H1 (cell line): ENCODE results near the gene PTX4. TPM values are rescaled to one million over a fixed set of nuclear protein-coding genes. Genes with fewer than 3 reads are reported as not detected.

Experiments
- CTCF ChIA-PET: fragments of 300-600 bp; sonication (Branson Sonifier 250); formaldehyde crosslinking; loops from one replicate; lab custom pipeline; 2021; ENCODE audit not compliant: partially characterized antibody; lab: Charles Lee
- POLR2A ChIA-PET: fragments of 300-600 bp; sonication (Branson Sonifier 250); formaldehyde crosslinking; loops from one replicate; lab custom pipeline; 2021; ENCODE audit warnings: inconsistent platforms; ENCODE audit not compliant: partially characterized antibody; lab: Charles Lee
- DNase-seq, 2 experiments: peaks; one replicate each; pipeline versions ENCODE4 v3.0.0 to v3.0.0-alpha.2; 2010 to 2022; ENCODE audit warnings: low spot score in 2 of 2, low read depth in 1 of 2, mixed read lengths in 1 of 2
- FAIRE-seq: peaks from 2 replicates; lab custom pipeline; 2011; peaks lifted over from hg19 to GRCh38; lab: Jason Lieb, UNC
- H2AFZ ChIP-seq: 2 replicates; pipeline ENCODE4 v1.8.1; 2012; ENCODE audit warnings: low read length, inconsistent platforms
- H2AK5ac ChIP-seq: 2 replicates; pipeline ENCODE4 v1.6.1; 2013; ENCODE audit warnings: low read depth, low read length
- H2BK120ac ChIP-seq: replicated peaks from 2 replicates; pipeline ENCODE3; 2013; ENCODE audit warnings: low read depth, low read length, inconsistent platforms
- H2BK12ac ChIP-seq: 2 replicates; pipeline ENCODE4 v1.6.1; 2013; ENCODE audit warnings: low read depth, low read length
- H2BK15ac ChIP-seq: 2 replicates; pipeline ENCODE4 v1.6.1; 2013; ENCODE audit warnings: low read length
- H2BK20ac ChIP-seq: 2 replicates; pipeline ENCODE4 v1.6.1; 2013; ENCODE audit warnings: low read length
- H2BK5ac ChIP-seq: 2 replicates; pipeline ENCODE4 v1.6.1; 2013; ENCODE audit warnings: low read depth, low read length
- H3K14ac ChIP-seq: 2 replicates; pipeline ENCODE4 v1.6.1; 2013; ENCODE audit warnings: inconsistent platforms; ENCODE audit not compliant: insufficient read length
- H3K18ac ChIP-seq: 2 replicates; pipeline ENCODE4 v1.6.1; 2013; ENCODE audit warnings: low read length; ENCODE audit errors: extremely low read depth
- H3K23ac ChIP-seq: 2 replicates; pipeline ENCODE4 v1.6.1; 2013; ENCODE audit warnings: inconsistent platforms; ENCODE audit not compliant: insufficient read length
- H3K23me2 ChIP-seq: 2 replicates; pipeline ENCODE4 v1.6.1; 2013; ENCODE audit warnings: low read depth, low read length
- H3K27ac ChIP-seq: 2 replicates; pipeline ENCODE4 v1.6.1; 2011; ENCODE audit warnings: low read depth, low read length, inconsistent platforms
- H3K27me3 ChIP-seq, 4 experiments: replicated peaks in 1 of 4; 1 replicate in 1 of 4; 2 replicates in 3 of 4; pipeline versions ENCODE4 v1.6.1 to v1.8.1; 2011 to 2013; ENCODE audit warnings: low read length in 3 of 4, mild to moderate bottlenecking in 3 of 4, inconsistent platforms in 2 of 4, mixed read lengths in 2 of 4, moderate library complexity in 1 of 4; ENCODE audit not compliant: control insufficient read depth in 3 of 4, insufficient read depth in 3 of 4; ENCODE audit errors: extremely low read depth in 1 of 4
- H3K36me3 ChIP-seq, 4 experiments: 2 replicates each; pipeline versions ENCODE4 v1.6.1 to v1.8.1; 2011 to 2013; ENCODE audit warnings: mild to moderate bottlenecking in 4 of 4, low read length in 3 of 4, moderate library complexity in 2 of 4, control low read depth in 1 of 4, inconsistent platforms in 1 of 4; ENCODE audit not compliant: insufficient read depth in 4 of 4, control insufficient read depth in 2 of 4
- H3K4ac ChIP-seq: replicated peaks from 2 replicates; pipeline ENCODE3; 2013; ENCODE audit warnings: low read length, low read depth, mixed read lengths, inconsistent platforms; ENCODE audit not compliant: insufficient read length
- H3K4me1 ChIP-seq, 4 experiments: replicated peaks in 1 of 4; 1 replicate in 1 of 4; 2 replicates in 3 of 4; pipeline versions ENCODE4 v1.6.1 to v1.8.1; 2011 to 2013; ENCODE audit warnings: low read length in 3 of 4, inconsistent platforms in 2 of 4, mixed read lengths in 1 of 4; ENCODE audit not compliant: insufficient read depth in 4 of 4, control insufficient read depth in 3 of 4
- H3K4me2 ChIP-seq, 2 experiments: 2 replicates each; pipeline versions ENCODE4 v1.6.1 to v1.8.1; 2011 to 2013; ENCODE audit warnings: low read depth in 2 of 2, low read length in 2 of 2, control low read depth in 1 of 2, inconsistent platforms in 1 of 2, mild to moderate bottlenecking in 1 of 2; ENCODE audit not compliant: insufficient read depth in 1 of 2
- H3K4me3 ChIP-seq, 4 experiments: fragments of 200-600, 300-600 bp in 1 of 4; sonication (generic), shearing (Covaris generic), sonication (Bioruptor Twin) in 1 of 4; 2 replicates each; pipeline versions ENCODE4 v1.5.1 to v1.8.1; 2011 to 2016; ENCODE audit warnings: low read length in 4 of 4, low read depth in 3 of 4, control low read depth in 2 of 4, inconsistent platforms in 2 of 4, mild to moderate bottlenecking in 2 of 4, mixed read lengths in 1 of 4, moderate library complexity in 1 of 4; ENCODE audit not compliant: insufficient read depth in 2 of 4; ENCODE audit errors: extremely low read depth in 1 of 4
- H3K56ac ChIP-seq: replicated peaks from 2 replicates; pipeline ENCODE3; 2013; ENCODE audit warnings: low read depth, mild to moderate bottlenecking, mixed read lengths, low read length, inconsistent platforms; ENCODE audit not compliant: insufficient read length
- H3K79me1 ChIP-seq: 2 replicates; pipeline ENCODE4 v1.6.1; 2013; ENCODE audit warnings: low read depth, low read length, control low read depth
- H3K79me2 ChIP-seq, 2 experiments: 2 replicates each; pipeline versions ENCODE4 v1.6.1 to v1.8.1; 2012 to 2013; ENCODE audit warnings: low read length in 2 of 2, mild to moderate bottlenecking in 2 of 2, inconsistent platforms in 1 of 2; ENCODE audit not compliant: insufficient read depth in 2 of 2, control insufficient read depth in 1 of 2
- H3K9ac ChIP-seq, 4 experiments: replicated peaks in 1 of 4; 1 replicate in 1 of 4; 2 replicates in 3 of 4; pipeline versions ENCODE4 v1.6.1 to v1.8.1; 2011 to 2013; ENCODE audit warnings: low read depth in 3 of 4, low read length in 3 of 4, control low read depth in 2 of 4, mild to moderate bottlenecking in 2 of 4, moderate library complexity in 2 of 4, inconsistent platforms in 1 of 4; ENCODE audit errors: extremely low read depth in 1 of 4
- H3K9me3 ChIP-seq, 2 experiments: 2 replicates each; pipeline versions ENCODE4 v1.6.1 to v1.8.1; 2012 to 2013; ENCODE audit warnings: mild to moderate bottlenecking in 2 of 2, moderate library complexity in 2 of 2, control low read depth in 1 of 2, inconsistent platforms in 1 of 2, low read depth in 1 of 2, low read length in 1 of 2, mixed read lengths in 1 of 2; ENCODE audit not compliant: insufficient read depth in 2 of 2
- H4K20me1 ChIP-seq, 2 experiments: replicated peaks in 1 of 2; 2 replicates each; pipeline versions ENCODE3 to v1.8.1; 2011 to 2013; ENCODE audit warnings: inconsistent platforms in 2 of 2, low read length in 2 of 2, mild to moderate bottlenecking in 1 of 2; ENCODE audit not compliant: insufficient read depth in 2 of 2, control insufficient read depth in 1 of 2
- H4K5ac ChIP-seq: 2 replicates; pipeline ENCODE4 v1.6.1; 2013; ENCODE audit warnings: low read length, low read depth, mixed read lengths, inconsistent platforms; ENCODE audit not compliant: insufficient read length
- H4K8ac ChIP-seq: 2 replicates; pipeline ENCODE4 v1.8.0; 2013; ENCODE audit warnings: mild to moderate bottlenecking, moderate library complexity, low read length, inconsistent platforms; ENCODE audit not compliant: insufficient read depth; ENCODE audit errors: extremely low read depth
- H4K91ac ChIP-seq: replicated peaks from 2 replicates; pipeline ENCODE3; 2013; ENCODE audit warnings: low read length, mixed read lengths, inconsistent platforms; ENCODE audit not compliant: insufficient read length
- BACH1 ChIP-seq: IDR thresholded peaks from 2 replicates; pipeline ENCODE4 v1.6.1; 2012; ENCODE audit warnings: low read length, improper control_type of control experiment
- CBX5 ChIP-seq: fragments of 300-800, 300-1000 bp; sonication (generic); IDR thresholded peaks from 2 replicates; pipeline ENCODE4 v1.7.1; 2016; ENCODE audit warnings: antibody characterized with exemption, low read length, low read depth
- CHD1 ChIP-seq: IDR thresholded peaks from 2 replicates; pipeline ENCODE4 v1.6.1; 2012; ENCODE audit warnings: low read depth, low read length, improper control_type of control experiment
- MAFK ChIP-seq: IDR thresholded peaks from 2 replicates; pipeline ENCODE4 v1.6.1; 2012; ENCODE audit warnings: low read depth, mild to moderate bottlenecking, improper control_type of control experiment, low read length
- POLR2AphosphoS5 ChIP-seq: IDR thresholded peaks from 2 replicates; pipeline ENCODE4 v1.6.1; 2011; ENCODE audit warnings: low read depth, low read length
- RFX5 ChIP-seq: IDR thresholded peaks from 2 replicates; pipeline ENCODE4 v1.6.1; 2011; ENCODE audit warnings: low read depth, low read length, improper control_type of control experiment, borderline replicate concordance
- SIRT6 ChIP-seq: IDR thresholded peaks from one replicate; pipeline ENCODE4 v1.7.1; 2012; ENCODE audit warnings: low read length, inconsistent platforms
- TEAD4 ChIP-seq: IDR thresholded peaks from 2 replicates; pipeline ENCODE4 v1.6.1; 2012; ENCODE audit warnings: low read depth, low read length, inconsistent platforms, mixed read lengths
- WGBS, 2 experiments: shearing (Covaris generic) in 1 of 2; methylation state at CpG; one replicate each; pipeline versions ENCODE4 v1.1.6 to v1.1.7; 2013 to 2015; ENCODE audit warnings: low lambda C conversion rate in 2 of 2, mixed read lengths in 2 of 2, inconsistent platforms in 1 of 2, low coverage in 1 of 2, missing lambda C conversion rate in 1 of 2; ENCODE audit not compliant: insufficient replicate concordance in 2 of 2, insufficient coverage in 1 of 2, insufficient read length in 1 of 2; ENCODE audit errors: extremely low coverage in 1 of 2, missing lambda C conversion rate in 1 of 2; 5-methylcytosine and 5-hydroxymethylcytosine counted together
- polyA plus RNA-seq, 7 experiments: library from polyadenylated mRNA; depleted of rRNA in 3 of 7; stranded (reverse) in 5 of 7; unstranded in 2 of 7; fragments of >200 nt in 5 of 7; fragments of 200-250 nt in 2 of 7; gene quantifications; 1 replicate in 5 of 7; 2 replicates in 1 of 7; 4 replicates in 1 of 7; pipeline versions ENCODE4 v1.2.1 to v1.2.3, GENCODE V29; 2011 to 2013; ENCODE audit warnings: missing spikeins in 2 of 7, mixed read lengths in 2 of 7
- total RNA-seq: library from RNA; stranded (reverse); fragmentation: NEBNext Ultra II Directional; extraction: Animal tissue kit (Norgen Biotek cat#: 25700); gene quantifications from 2 replicates; pipeline ENCODE4 v1.2.1, GENCODE V29; 2021
- TF ChIP-seq, protein P1 (sequence below): IDR thresholded peaks from 2 replicates; pipeline ENCODE4 v1.6.1; 2012; ENCODE audit warnings: low read length, inconsistent platforms
- TF ChIP-seq, protein P2 (sequence below), 3 experiments: IDR thresholded peaks; 1 replicate in 2 of 3; 2 replicates in 1 of 3; pipeline versions ENCODE4 v1.5.1 to v1.6.1; 2011; ENCODE audit warnings: low read length in 3 of 3, mild to moderate bottlenecking in 3 of 3, inconsistent platforms in 2 of 3, low read depth in 1 of 3, moderate library complexity in 1 of 3; ENCODE audit not compliant: insufficient read depth in 1 of 3; ENCODE audit errors: control extremely low read depth in 1 of 3

PTX4 gene
- total and polyA plus RNA-seq, 2 of the 8 experiments (the other 6 are each of a cell fraction or from before 2014, with no cell fraction given) = not detected

DNA sequence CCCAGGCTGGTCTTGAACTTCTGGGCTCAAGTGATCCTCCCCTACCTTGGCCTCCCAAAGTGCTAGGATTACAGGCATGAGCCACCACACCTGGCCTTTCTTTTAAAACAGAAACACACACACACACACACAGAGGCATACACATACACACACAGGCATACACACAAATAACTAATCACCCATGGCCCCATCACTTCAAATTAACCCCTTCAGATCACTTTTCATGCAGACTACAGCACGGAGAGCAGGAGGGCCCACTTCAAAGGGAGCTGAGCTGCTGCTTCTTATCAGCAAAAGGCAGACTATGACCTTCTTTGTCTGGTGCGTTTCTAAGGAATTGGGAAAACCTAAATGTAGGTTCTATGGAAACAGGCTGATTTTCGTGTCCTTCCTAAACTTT lies 15.8 kb downstream of the PTX4 start:
- Histone ChIP-seq H3K79me2 (peaks cover 4 to 58% of the 10 kb centered on the region in 2 experiments), H3K4me1 (peaks cover 0 to 7% (median under 1%) of the 10 kb centered on the region in 4 experiments; a peak in 3 of 7 replicates), H4K5ac (no peak overlapping the region), H3K56ac (no peak overlapping the region), H3K79me1 (peaks cover 22% of the 10 kb centered on the region), H4K91ac (no peak overlapping the region), H3K4ac (no peak overlapping the region), H3K27ac (no peak overlapping the region), H3K9me3 (peaks cover 5 to 8% of the 10 kb centered on the region in 2 experiments; a peak in 2 of 4 replicates), H3K9ac (no peak overlapping the region; a peak in 1 of 7 replicates), H3K4me3 (no peak overlapping the region), H3K23me2 (peaks cover 8% of the 10 kb centered on the region), H3K18ac (no peak overlapping the region), H2BK15ac (no peak overlapping the region), H3K4me2 (no peak overlapping the region; a peak in 1 of 4 replicates), H3K23ac (no peak overlapping the region), H3K14ac (no peak overlapping the region), H2BK12ac (no peak overlapping the region), H2BK5ac (no peak overlapping the region), H4K8ac (no peak overlapping the region), H3K27me3 (peaks cover 0 to 5% (median 0%) of the 10 kb centered on the region in 4 experiments; a peak in 2 of 7 replicates), H4K20me1 (peaks cover 5 to 9% of the 10 kb centered on the region in 2 experiments), H2AFZ (no peak overlapping the region), H2BK120ac (no peak overlapping the region), H3K36me3 (no peaks in the 10 kb centered on the region), H2AK5ac (no peak overlapping the region), H2BK20ac (no peak overlapping the region)
- TF ChIP-seq, protein P1, sequence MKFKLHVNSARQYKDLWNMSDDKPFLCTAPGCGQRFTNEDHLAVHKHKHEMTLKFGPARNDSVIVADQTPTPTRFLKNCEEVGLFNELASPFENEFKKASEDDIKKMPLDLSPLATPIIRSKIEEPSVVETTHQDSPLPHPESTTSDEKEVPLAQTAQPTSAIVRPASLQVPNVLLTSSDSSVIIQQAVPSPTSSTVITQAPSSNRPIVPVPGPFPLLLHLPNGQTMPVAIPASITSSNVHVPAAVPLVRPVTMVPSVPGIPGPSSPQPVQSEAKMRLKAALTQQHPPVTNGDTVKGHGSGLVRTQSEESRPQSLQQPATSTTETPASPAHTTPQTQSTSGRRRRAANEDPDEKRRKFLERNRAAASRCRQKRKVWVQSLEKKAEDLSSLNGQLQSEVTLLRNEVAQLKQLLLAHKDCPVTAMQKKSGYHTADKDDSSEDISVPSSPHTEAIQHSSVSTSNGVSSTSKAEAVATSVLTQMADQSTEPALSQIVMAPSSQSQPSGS = no peak
- no peak for TF ChIP-seq RFX5
- no peak for TF ChIP-seq CBX5
- no peak for TF ChIP-seq CHD1
- TF ChIP-seq SIRT6 = no peak
- TF ChIP-seq, protein P2, sequence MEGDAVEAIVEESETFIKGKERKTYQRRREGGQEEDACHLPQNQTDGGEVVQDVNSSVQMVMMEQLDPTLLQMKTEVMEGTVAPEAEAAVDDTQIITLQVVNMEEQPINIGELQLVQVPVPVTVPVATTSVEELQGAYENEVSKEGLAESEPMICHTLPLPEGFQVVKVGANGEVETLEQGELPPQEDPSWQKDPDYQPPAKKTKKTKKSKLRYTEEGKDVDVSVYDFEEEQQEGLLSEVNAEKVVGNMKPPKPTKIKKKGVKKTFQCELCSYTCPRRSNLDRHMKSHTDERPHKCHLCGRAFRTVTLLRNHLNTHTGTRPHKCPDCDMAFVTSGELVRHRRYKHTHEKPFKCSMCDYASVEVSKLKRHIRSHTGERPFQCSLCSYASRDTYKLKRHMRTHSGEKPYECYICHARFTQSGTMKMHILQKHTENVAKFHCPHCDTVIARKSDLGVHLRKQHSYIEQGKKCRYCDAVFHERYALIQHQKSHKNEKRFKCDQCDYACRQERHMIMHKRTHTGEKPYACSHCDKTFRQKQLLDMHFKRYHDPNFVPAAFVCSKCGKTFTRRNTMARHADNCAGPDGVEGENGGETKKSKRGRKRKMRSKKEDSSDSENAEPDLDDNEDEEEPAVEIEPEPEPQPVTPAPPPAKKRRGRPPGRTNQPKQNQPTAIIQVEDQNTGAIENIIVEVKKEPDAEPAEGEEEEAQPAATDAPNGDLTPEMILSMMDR (IDR thresholded peaks at IDR 0.05; ENCODE audit: control extremely low read depth in 1 of 3, insufficient read depth in 1 of 3, low read depth in 1 of 3, low read length in 3 of 3) = no peak
- TF ChIP-seq TEAD4 = no peak
- TF ChIP-seq POLR2AphosphoS5 = no peak
- TF ChIP-seq BACH1 = no peak
- TF ChIP-seq MAFK = no peak
- ChIA-PET CTCF (no interaction called here), POLR2A (interaction anchor here (1.6 to 1.7 kb wide), 2 partner anchors 21 to 137 kb away, joined by 3 to 7 read pairs; partner anchors contain the start of gene TELO2)
- DNase-seq = no peak
- 85% methylated on average over 3 of the region's 3 CpGs; no CpG with 5 or more reads in 1 of the 2 experiments for WGBS, 2 experiments
- no peak for FAIRE-seq
